ENCODE data around the gene ABCC8. TPM values are rescaled to one million over a fixed set of nuclear protein-coding genes. Genes with fewer than 3 reads are reported as not detected.

The ABCC8 gene
- total RNA-seq (2013; cell fraction: nucleolus; rRNA removed), result not detected in 2 replicates
- total RNA-seq (2014; rRNA removed) (not detected in 2 replicates), total RNA-seq (2014; rRNA removed; fragmentation: Illumina TruSeq; extraction: Trizol) (not detected in 2 replicates), total RNA-seq (2021) (not detected in 2 replicates), polyA plus RNA-seq (2011; rRNA removed) (not detected in 2 replicates), polyA plus RNA-seq (2014; fragmentation: Illumina TruSeq; extraction: Trizol) (not detected in 2 replicates), polyA plus RNA-seq (2014; fragmentation: Nextera tagmentation; extraction: Ambion mirVana) (not detected), polyA plus RNA-seq (2014; rRNA removed) (not detected in 2 replicates), polyA plus RNA-seq (2016; fragmentation: Nextera tagmentation; extraction: Ambion mirVana) (not detected), polyA minus RNA-seq (2011; rRNA and poly(A)+ RNA removed) (not detected in 2 replicates), Bru-seq, nascent RNA (not detected), BruChase-seq, experiment 1, labeled RNA remaining after a 6-hour chase (not detected), BruChase-seq, experiment 2, labeled RNA remaining after a 2-hour chase (not detected)
- polyA plus RNA-seq (2011; ENCODE audit: low read depth), result not detected
- not detected in 2 replicates for polyA plus RNA-seq (2011; cell fraction: cytosol; rRNA removed)
- polyA plus RNA-seq (2011; cell fraction: nucleus; rRNA removed), result 0.04 TPM in 1 of 2 replicates, not detected in the other
- not detected in 2 replicates for polyA plus RNA-seq (2012)
- polyA minus RNA-seq (2011; cell fraction: cytosol; rRNA and poly(A)+ RNA removed), result not detected in 2 replicates
- not detected in 2 replicates for polyA minus RNA-seq (2011; cell fraction: nucleus; rRNA and poly(A)+ RNA removed)
- long read RNA-seq, experiment 1, result 0 reads
- long read RNA-seq, experiment 2, partial matches to known transcripts, result 0 of 1 reads
- long read RNA-seq, experiment 2, other reads (novel, unspliced or antisense), result 1 of 1 reads

GRCh38 chr11:17476317-17477083 lies at the start of gene ABCC8:
ABCC8 (minus strand) TSS chr11:17476845; CDS start chr11:17476776, 69 bp downstream.
- no peaks in the 10 kb centered on the region for H3K9me3 ChIP-seq (replicated peaks; ENCODE audit: control insufficient read depth, insufficient read depth, low read length)
- H3K9ac ChIP-seq (ENCODE audit: control insufficient read depth, insufficient read depth, low read length), result no peak within 1 kb of the TSS
- no peak within 1 kb of the TSS for H2AFZ ChIP-seq (ENCODE audit: control insufficient read depth, low read depth, low read length)
- RAD21 ChIA-PET (ENCODE audit: unreplicated experiment), result no interaction called here
- POLR2A ChIA-PET, result no interaction called here
- no peak within 1 kb of the TSS for H3K4me2 ChIP-seq (ENCODE audit: control insufficient read depth, insufficient read depth)
- no peak within 1 kb of the TSS for H3K4me3 ChIP-seq
- no TSS peak for BruUV-seq (replicated peaks)
- CTCF ChIA-PET, result no interaction called here
- no peak within 1 kb of the TSS for H3K27ac ChIP-seq (ENCODE audit: control insufficient read depth, insufficient read depth)
- no peaks in the 10 kb centered on the region for H3K79me2 ChIP-seq (ENCODE audit: control insufficient read depth, insufficient read depth, low read length)
- H3K27me3 ChIP-seq (replicated peaks in 1 of 2; ENCODE audit: control insufficient read depth in 2 of 2, insufficient read depth in 2 of 2, low read length in 1 of 2), result peaks cover 3 to 14% of the 10 kb centered on the region in 2 experiments; a peak in 3 of 4 replicates
- 13% methylated on average over 44 of the region's 80 CpGs for WGBS (ENCODE audit: insufficient coverage, insufficient replicate concordance, low lambda C conversion rate, missing lambda C conversion rate)
- intact Hi-C loops (cut with micrococcal nuclease; ENCODE audit: unreplicated experiment), result no loop called here
- SMC1A ChIA-PET (ENCODE audit: uncharacterized antibody, unreplicated experiment), result no interaction called here
- no peak for DNase-seq (ENCODE audit: low read depth, low spot score)
- no peak for ATAC-seq
- no peak for FAIRE-seq
- no peaks in the 10 kb centered on the region for H3K36me3 ChIP-seq (ENCODE audit: control insufficient read depth in 2 of 2, insufficient read depth in 2 of 2, low read length in 1 of 2)
- in situ Hi-C loops (cut with MboI), result no loop called here
- no peaks in the 10 kb centered on the region for H4K20me1 ChIP-seq (ENCODE audit: control insufficient read depth, insufficient read depth)
- TF ChIP-seq POLR2AphosphoS5 (IDR thresholded peaks at IDR 0.05; ENCODE audit: low read length), result no peak
- TF ChIP-seq IKZF1 (conservative IDR thresholded peaks at IDR 0.05), result no peak
- no peak for TF ChIP-seq NBN (IDR thresholded peaks at IDR 0.05)
- TF ChIP-seq YY1 (IDR thresholded peaks at IDR 0.05; ENCODE audit: low read depth, low read length), result no peak
- no peak for TF ChIP-seq CREM (IDR thresholded peaks at IDR 0.05; ENCODE audit: low read depth)
- TF ChIP-seq NFIC (IDR thresholded peaks at IDR 0.05; ENCODE audit: low read depth, low read length), result no peak
- TF ChIP-seq SUZ12 (IDR thresholded peaks at IDR 0.05; ENCODE audit: unreplicated experiment), result no peak
- no peak for TF ChIP-seq CBFB (IDR thresholded peaks at IDR 0.05; ENCODE audit: low read depth)
- TF ChIP-seq RCOR1 (conservative IDR thresholded peaks at IDR 0.05; ENCODE audit: low read depth, low read length), result no peak
- no peak for TF ChIP-seq SUPT20H (IDR thresholded peaks at IDR 0.05; ENCODE audit: borderline replicate concordance, control insufficient read depth, low read depth, low read length)
- TF ChIP-seq MEF2A (IDR thresholded peaks at IDR 0.05; ENCODE audit: insufficient read depth, low read depth, low read length), result no peak
- TF ChIP-seq CHD1 (IDR thresholded peaks at IDR 0.05; ENCODE audit: low read depth, low read length), result no peak
- TF ChIP-seq NRF1 (conservative IDR thresholded peaks at IDR 0.05; ENCODE audit: low read depth, low read length), result no peak
- TF ChIP-seq EGR1 (IDR thresholded peaks at IDR 0.05; ENCODE audit: borderline replicate concordance in 1 of 2, low read depth in 2 of 2, low read length in 2 of 2), result no peak
- no peak for TF ChIP-seq PBX3 (IDR thresholded peaks at IDR 0.05; ENCODE audit: insufficient replicate concordance, low read depth, low read length)
- TF ChIP-seq SIX5 (IDR thresholded peaks at IDR 0.05; ENCODE audit: low read depth, low read length, severe bottlenecking), result no peak
- no peak for TF ChIP-seq MYC (IDR thresholded peaks at IDR 0.05; ENCODE audit: insufficient read depth, insufficient read length, insufficient replicate concordance, low read length, severe bottlenecking)
- TF ChIP-seq SMAD1 (IDR thresholded peaks at IDR 0.05; ENCODE audit: low read depth, partially characterized antibody), result no peak
- no peaks in the 10 kb centered on the region for H3K4me1 ChIP-seq (ENCODE audit: control insufficient read depth, insufficient read depth, low read length)
